ENCODE results near the gene SHISAL1.
"Not testable (repeated sequence)": the region's sequence is repeated elsewhere in the genome, so short reads cannot be mapped to it uniquely, and the experiment has no call there.

The SHISAL1 gene

DNA sequence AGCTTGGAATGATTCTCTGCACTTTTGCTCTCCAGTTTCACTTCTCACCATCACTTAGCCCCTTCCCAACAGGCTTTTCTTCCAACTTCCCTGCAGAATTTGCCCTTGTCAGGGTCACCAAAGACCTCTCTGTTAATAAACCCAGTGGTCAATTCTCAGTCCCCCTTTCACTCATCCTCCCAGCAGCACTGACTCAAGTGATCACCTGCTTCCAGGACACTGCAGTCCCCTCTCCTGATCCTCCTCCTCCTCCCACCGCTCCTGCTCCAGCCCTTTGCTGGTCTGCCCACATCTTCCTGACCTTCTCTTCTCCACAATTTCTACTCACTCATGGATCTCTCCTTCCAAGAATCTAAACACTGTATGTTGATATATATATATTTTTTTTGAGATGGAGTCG, 57.9 kb downstream of the SHISAL1 start:
- H3K27ac Mint-ChIP-seq, result no peak overlapping the region
- H3K27me3 Mint-ChIP-seq, result no peaks in the 10 kb centered on the region
- H3K4me1 Mint-ChIP-seq, result no peaks in the 10 kb centered on the region
- no peak overlapping the region for H3K4me3 Mint-ChIP-seq
- H3K36me3 Mint-ChIP-seq, result peaks cover 5% of the 10 kb centered on the region
- peaks cover 5% of the 10 kb centered on the region for H3K9me3 Mint-ChIP-seq

DNA sequence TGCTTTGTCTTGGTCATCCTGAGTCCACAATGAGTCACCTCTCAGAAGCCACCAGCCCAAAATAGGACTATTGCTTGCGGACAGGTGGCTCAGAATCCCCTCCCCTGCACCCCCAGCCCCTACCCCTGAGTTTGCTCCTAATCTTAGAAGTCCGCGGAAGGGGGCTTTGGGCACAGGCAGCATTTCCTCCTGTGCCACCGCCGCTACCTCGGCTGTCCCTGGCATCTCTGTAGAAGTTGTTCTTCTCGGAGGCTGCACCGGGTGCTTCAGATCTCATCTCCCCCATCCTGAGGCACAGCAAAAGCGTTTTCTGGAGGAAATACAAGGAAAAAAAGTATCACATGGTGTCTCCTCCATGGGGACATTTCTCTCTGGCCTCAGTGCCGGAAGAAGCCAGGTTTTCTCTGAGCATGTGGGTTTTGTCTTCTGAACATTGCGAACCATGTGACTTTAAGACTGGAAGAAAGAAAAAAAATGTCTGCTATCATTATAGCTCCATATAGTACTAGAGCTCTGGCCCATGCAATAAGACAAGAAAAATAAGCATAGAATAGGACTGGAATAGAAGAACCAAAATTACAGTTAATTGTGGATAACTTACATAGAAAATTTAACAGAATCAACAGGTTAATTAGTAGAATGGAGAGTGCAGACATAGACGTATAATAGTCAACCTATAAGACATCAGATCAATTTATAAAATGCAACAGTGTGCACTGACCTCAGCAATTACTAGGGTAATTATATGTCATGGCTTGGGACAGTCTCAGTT, 63.2 kb downstream of the SHISAL1 start:
- H3K36me3 Mint-ChIP-seq, result peaks cover 8% of the 10 kb centered on the region

DNA sequence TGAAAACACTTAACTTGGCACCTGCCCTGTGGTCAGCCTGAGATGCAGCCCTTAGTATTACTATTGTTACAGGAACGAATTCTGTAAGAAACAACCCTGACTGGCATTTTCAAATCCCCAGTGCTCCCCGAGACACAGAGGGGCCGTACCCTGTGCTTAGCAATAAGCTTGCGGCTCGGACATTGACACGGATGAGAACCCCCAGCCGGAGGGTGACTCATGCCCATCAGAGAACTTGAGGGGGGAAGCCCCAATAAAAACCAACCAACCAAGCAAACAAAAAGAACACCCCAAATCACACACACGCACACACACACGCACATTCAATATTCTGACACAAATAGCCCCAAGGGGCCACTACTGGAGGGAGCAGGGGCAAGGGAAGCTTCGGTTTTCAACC, 63.8 kb downstream of the SHISAL1 start:
- H3K4me1 Mint-ChIP-seq, result no peaks in the 10 kb centered on the region
- peaks cover 9% of the 10 kb centered on the region for H3K9me3 Mint-ChIP-seq
- H3K4me3 Mint-ChIP-seq, result no peak overlapping the region
- no peak overlapping the region for H3K27ac Mint-ChIP-seq
- peaks cover 8% of the 10 kb centered on the region for H3K36me3 Mint-ChIP-seq
- peaks cover 3% of the 10 kb centered on the region for H3K27me3 Mint-ChIP-seq

More for the DNA sequence above, 63.2 kb downstream of the SHISAL1 start:
- H3K27me3 Mint-ChIP-seq, result no peaks in the 10 kb centered on the region
- H3K4me3 Mint-ChIP-seq, result no peak overlapping the region
- peaks cover 9% of the 10 kb centered on the region for H3K9me3 Mint-ChIP-seq
- H3K27ac Mint-ChIP-seq, result no peak overlapping the region
- H3K4me1 Mint-ChIP-seq, result no peaks in the 10 kb centered on the region

DNA sequence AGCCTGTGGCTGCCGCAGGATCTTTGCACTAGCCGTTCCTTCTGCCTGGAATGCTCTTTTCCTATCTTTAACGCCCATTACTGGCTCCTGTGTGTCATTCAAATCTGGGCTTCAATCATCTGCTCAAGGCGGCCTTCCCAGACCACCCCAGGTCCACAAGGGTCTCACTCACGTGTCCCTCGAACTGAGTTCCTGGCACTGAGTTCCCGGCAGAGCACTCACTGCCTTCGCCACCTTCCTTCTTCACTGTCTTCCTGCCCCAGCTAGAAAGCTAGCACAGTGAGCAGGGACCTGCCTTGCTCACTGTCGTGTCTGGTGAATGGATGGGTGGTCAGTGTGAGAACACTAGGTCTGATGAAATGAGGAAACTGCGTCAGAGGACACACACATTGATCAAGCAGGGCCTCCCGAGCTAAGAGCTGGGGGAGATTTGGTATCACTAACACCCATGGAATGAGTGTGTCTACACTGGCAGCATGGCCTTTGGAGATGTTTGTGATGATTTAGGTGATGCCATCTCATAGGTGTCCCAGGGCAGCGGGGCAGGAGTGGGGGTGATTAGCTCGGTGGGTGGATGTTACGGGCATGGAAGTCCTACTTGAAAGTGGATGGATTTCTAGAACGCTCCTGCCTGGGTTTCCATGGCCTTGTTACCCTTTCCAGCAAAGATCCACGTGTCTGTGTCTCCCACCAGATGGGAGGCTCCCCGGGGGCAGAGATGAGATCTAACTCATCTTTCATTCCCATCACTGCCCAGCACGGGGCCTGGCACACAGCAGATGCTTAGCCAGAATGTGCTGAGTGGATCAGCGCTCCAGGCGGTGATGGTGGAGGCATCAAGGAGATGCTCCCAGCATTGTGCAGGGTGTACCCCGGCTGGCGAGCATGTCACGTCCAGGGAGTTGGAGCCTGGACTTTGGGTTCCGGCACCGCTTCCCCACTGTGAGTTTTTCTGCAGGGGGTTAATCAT, 64.5 kb downstream of the SHISAL1 start:
- H3K27me3 Mint-ChIP-seq, result peaks cover 3% of the 10 kb centered on the region
- H3K4me3 Mint-ChIP-seq, result no peak overlapping the region
- no peak overlapping the region for H3K27ac Mint-ChIP-seq
- peaks cover 8% of the 10 kb centered on the region for H3K36me3 Mint-ChIP-seq
- H3K9me3 Mint-ChIP-seq, result peaks cover 9% of the 10 kb centered on the region
- H3K4me1 Mint-ChIP-seq, result no peaks in the 10 kb centered on the region

DNA sequence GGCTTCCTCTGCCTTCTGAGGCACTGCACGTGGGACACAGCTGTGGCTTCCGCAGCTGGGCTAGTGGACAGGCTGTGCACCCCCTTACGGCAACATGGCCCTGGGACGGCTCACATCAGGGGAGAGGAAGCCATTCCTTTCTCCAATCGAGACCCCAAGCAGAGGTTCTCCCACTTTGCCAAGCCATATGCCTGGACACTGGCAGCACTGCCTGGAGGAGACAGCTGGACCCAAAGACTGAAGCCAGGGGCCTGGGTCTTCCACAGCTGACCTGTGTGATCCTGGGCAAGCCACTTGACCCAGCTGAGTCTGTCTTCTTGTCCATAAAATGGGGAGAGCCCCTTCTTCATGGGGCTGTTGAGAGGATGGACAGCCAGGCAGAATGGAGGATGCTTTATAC, 65.4 kb downstream of the SHISAL1 start:
- Mint-ChIP-seq H3K9me3 (peaks cover 9% of the 10 kb centered on the region), H3K36me3 (peaks cover 4% of the 10 kb centered on the region), H3K27ac (no peak overlapping the region), H3K4me3 (no peak overlapping the region), H3K27me3 (peaks cover 4% of the 10 kb centered on the region), H3K4me1 (no peaks in the 10 kb centered on the region)

DNA sequence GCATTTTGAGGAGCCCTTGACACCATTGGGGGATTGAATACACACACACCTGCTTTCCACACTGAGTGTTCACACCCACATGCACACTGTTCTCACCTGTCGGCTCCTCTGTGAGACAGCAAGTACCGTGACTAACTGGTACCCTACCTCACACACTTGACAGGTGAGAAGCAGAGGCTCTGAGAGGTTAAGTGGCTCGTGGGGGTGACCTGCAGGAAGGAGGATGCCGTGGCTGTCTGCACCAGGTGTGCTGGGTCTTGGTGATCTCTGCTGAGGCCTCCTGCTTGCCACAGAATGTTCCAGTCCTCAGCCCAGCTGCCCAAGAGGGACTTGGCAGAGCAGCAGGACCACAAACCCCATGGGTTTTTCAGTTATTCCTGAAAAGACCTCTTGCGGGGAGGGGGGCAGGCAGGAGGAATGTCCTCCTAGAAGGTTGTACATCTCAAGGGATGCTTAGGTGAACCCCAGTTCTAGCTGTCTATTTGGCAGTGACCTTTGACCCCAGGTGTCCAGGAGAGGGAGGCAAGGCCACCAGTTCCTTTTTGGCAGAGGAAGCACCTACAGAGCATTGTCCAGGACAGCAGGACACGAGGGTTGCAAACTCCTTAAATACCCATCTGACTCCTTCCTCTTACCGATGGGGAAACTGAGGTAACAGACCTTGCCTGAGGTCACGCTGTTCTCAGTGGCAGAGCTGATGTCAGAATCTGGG, 66.0 kb downstream of the SHISAL1 start:
- Mint-ChIP-seq H3K9me3 (peaks cover 9% of the 10 kb centered on the region), H3K4me3 (no peak overlapping the region), H3K4me1 (no peaks in the 10 kb centered on the region), H3K36me3 (peaks cover 3% of the 10 kb centered on the region), H3K27ac (no peak overlapping the region), H3K27me3 (peaks cover 8% of the 10 kb centered on the region)

DNA sequence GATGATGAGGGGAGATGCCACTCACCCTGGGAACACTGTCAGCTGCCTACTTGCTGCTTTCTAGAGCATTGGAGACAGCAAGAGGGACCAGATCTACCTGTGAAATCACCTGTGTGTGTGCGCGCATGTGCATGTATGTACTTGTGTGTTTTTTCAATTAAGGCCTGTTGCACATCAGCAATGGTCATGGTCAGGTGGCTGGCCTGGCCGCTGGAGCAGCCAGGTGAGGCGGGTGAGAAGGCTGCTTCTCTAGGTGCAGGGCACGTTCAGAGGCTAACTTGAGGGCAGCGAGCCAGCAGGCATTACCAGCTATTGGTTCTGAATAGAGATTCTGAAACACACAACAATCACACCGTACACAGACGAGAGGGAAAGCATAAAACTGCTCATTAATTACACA, 66.9 kb downstream of the SHISAL1 start:
- Mint-ChIP-seq H3K36me3 (peaks cover 3% of the 10 kb centered on the region), H3K4me3 (no peak overlapping the region), H3K4me1 (no peaks in the 10 kb centered on the region), H3K27ac (no peak overlapping the region), H3K9me3 (peaks cover 9% of the 10 kb centered on the region), H3K27me3 (peaks cover 10% of the 10 kb centered on the region)

DNA sequence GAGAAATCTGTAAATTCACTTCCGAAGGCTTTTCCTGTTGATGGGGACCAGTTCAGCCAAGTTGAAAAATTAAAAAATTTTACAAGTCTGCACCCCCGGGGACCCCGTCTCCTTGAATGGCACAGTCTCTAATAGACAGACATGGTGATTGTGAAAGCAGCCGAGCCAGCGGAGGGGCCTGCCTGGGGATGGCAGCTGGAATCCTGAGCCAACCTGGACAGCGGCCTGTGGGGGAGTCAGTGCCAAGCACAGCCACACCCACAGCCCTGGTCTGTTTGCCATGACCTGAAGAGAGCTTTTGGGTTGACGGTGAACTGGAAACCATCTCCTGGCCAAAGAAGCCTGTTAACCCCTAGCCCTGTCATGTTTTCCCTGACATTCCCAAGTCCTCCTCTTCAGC, 67.3 kb downstream of the SHISAL1 start:
- no peak overlapping the region for H3K27ac Mint-ChIP-seq
- H3K36me3 Mint-ChIP-seq, result peaks cover 3% of the 10 kb centered on the region
- H3K4me3 Mint-ChIP-seq, result no peak overlapping the region
- H3K4me1 Mint-ChIP-seq, result no peaks in the 10 kb centered on the region
- peaks cover 13% of the 10 kb centered on the region for H3K27me3 Mint-ChIP-seq
- peaks cover 9% of the 10 kb centered on the region for H3K9me3 Mint-ChIP-seq

DNA sequence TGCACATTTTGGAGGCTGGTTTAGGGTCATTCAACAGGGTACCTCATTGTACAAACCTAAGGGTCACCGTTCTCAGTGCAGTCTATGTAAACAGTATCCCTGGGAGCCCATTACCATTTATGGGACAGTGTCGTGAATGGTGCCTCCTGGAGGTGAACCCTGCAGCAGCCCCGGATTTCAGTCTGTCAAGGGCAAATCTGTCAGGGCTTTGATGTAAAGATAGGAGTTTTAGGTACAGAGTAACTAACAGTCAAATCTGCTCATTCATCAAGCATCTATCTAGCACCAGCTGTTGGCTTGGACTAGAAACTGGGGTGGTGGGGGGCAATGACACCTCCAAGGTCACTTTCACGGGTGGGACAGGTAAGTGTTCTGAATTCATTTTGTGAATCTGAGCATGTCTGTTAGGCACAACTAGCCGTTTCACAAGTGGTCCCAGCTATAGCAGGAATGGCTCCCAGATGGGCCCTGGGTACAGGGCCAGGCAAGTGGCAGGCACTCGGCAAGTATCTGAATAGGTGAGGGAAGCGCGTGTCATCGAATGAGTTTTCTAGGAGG, 68.4 kb downstream of the SHISAL1 start:
- no peak overlapping the region for H3K4me3 Mint-ChIP-seq
- H3K36me3 Mint-ChIP-seq, result no peaks in the 10 kb centered on the region
- peaks cover 15% of the 10 kb centered on the region for H3K27me3 Mint-ChIP-seq
- no peak overlapping the region for H3K27ac Mint-ChIP-seq
- H3K4me1 Mint-ChIP-seq, result no peaks in the 10 kb centered on the region
- no peaks in the 10 kb centered on the region for H3K9me3 Mint-ChIP-seq

DNA sequence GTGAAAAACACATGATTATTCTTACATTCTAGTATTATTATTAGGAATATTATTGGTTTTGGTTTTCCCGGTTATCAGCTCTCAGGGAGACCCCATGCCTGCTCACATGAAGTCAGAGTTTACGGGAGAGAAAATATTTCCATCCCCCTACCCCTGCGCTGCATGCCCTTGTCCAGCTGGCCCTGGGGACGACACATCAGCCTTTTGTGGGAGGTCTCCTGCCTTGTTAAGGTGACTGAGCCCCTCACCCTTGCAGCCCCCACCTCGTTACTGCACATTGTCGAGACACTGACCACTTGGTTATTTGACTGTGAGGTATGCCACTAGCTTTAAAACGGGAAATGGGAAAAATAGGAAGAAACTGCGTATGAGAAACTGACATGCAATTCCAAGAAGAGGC, 69.0 kb downstream of the SHISAL1 start:
- Mint-ChIP-seq H3K9me3 (no peaks in the 10 kb centered on the region), H3K36me3 (no peaks in the 10 kb centered on the region), H3K4me3 (no peak overlapping the region), H3K4me1 (no peaks in the 10 kb centered on the region), H3K27ac (no peak overlapping the region), H3K27me3 (peaks cover 17% of the 10 kb centered on the region)

DNA sequence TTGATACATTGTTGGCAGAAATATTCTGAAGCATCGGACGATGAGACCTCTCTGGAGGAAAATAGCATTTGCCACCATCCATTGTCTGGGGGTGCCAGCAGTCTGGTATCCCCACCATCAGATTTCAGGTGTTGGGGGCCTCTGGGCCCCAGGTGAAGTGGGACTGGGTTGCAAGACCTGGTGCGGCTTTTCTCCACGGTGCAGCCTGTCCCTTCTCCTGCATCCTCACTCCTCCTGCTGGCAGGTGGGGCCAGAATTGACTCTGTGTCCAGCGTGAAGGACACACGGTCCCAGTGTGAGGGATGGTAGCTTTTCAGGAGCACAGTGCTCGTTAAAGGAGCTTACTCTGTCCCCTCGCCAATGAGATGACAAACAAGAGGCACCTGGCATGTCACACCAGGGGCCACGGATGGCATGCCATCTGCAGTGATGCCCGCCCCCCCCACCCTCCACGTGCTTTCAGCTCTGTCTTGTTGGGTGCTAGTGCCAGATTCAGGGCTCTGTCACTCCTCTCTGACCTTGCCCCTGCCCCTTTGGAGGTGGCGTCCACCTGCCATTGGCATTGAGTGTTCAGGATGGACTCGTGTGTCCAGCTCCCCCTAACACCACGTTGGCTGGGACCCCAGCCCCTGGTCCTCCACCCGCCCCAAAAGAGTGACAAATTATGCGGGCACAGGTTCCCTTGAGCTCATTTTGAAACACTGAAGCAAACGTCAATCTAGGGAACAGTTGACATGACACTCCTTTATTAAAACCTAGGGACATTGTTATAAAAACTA, 69.6 kb downstream of the SHISAL1 start:
- peaks cover 17% of the 10 kb centered on the region for H3K27me3 Mint-ChIP-seq
- H3K27ac Mint-ChIP-seq, result no peak overlapping the region
- no peaks in the 10 kb centered on the region for H3K9me3 Mint-ChIP-seq
- H3K4me3 Mint-ChIP-seq, result no peak overlapping the region
- H3K36me3 Mint-ChIP-seq, result no peaks in the 10 kb centered on the region
- no peaks in the 10 kb centered on the region for H3K4me1 Mint-ChIP-seq

DNA sequence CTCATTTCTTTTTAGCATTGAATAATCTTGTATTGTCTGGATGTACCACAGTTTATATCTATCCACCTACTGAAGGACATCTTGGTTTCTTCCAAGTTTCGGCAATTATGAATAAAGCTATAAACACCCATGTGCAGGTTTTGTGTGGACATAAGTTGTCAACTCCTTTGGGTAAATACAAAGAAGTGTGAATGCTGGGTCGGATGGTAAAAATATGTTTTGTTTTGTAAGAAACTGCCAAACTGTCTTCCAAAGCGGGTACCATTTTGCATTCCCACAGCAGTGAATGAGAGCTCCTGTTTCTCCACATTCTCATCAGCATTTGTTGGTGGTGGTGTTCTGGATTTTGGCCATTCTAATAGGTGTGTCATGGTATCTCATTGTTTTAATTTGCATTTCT, 71.6 kb downstream of the SHISAL1 start:
- not testable (repeated sequence) for H3K4me1 Mint-ChIP-seq, H3K4me3 Mint-ChIP-seq, H3K36me3 Mint-ChIP-seq, H3K27ac Mint-ChIP-seq, H3K9me3 Mint-ChIP-seq
- peaks cover 18% of the 10 kb centered on the region for H3K27me3 Mint-ChIP-seq

DNA sequence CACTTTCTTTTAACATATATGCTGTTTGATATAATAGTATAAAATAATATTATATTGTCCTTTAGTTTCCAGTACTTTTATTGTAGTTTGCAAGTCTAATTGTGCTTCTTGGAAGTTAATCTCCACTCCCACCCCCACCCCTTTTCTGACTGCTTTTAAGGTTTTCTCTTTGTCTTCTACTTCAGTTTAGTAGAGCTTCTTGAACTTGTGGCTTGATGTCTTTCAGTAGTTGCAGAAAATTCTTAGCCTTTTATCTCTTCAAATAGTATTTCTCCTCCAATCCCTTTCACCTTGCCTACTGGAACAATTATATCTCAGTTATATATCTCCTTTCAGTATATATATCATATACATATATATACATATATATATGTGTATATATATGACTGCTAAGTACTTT, 75.5 kb downstream of the SHISAL1 start:
- H3K27ac Mint-ChIP-seq, result no peak overlapping the region
- H3K9me3 Mint-ChIP-seq, result no peaks in the 10 kb centered on the region
- no peaks in the 10 kb centered on the region for H3K36me3 Mint-ChIP-seq
- H3K27me3 Mint-ChIP-seq, result peaks cover 14% of the 10 kb centered on the region
- no peak overlapping the region for H3K4me3 Mint-ChIP-seq
- no peaks in the 10 kb centered on the region for H3K4me1 Mint-ChIP-seq

DNA sequence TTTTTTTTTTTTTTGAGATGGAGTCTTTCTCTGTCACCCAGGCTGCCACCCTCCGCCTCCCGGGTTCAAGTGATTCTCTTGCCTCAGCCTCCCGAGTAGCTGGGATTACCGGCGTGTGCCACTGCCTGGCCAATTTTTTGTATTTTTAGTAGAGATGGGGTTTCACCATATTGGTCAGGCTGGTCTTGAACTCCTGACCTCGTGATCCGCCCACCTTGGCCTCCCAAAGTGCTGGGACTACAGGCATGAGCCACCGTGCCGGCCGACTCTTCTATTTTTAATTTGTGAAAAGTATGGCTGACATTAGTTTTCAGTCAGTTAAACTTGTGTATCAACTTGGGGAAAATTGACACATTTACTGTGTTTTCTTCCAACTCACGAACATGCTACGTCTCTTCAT, 78.4 kb downstream of the SHISAL1 start:
- not testable (repeated sequence) for H3K9me3 Mint-ChIP-seq, H3K36me3 Mint-ChIP-seq, H3K4me3 Mint-ChIP-seq, H3K4me1 Mint-ChIP-seq, H3K27ac Mint-ChIP-seq, H3K27me3 Mint-ChIP-seq

DNA sequence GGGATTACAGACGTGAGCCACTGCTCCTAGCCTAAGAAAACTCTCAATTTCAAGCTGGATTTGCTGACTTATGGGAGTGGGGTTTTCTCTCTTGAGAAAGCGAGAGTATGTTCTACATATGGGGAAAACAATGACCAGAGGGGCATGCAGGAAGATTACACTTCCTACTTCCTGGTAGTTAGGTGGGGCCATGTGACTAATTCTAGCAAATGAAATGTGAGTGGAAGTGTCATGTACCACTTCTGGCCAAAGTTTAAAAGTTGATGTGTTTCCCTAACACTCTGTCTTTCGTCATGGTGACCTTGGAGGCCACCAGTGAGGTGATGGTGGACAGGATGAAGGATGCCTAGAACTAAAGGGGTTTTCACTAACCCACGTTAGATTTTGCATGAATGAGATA, 81.5 kb downstream of the SHISAL1 start:
- H3K4me1 Mint-ChIP-seq, result no peaks in the 10 kb centered on the region
- H3K27ac Mint-ChIP-seq, result no peak overlapping the region
- no peaks in the 10 kb centered on the region for H3K36me3 Mint-ChIP-seq
- no peak overlapping the region for H3K4me3 Mint-ChIP-seq
- no peaks in the 10 kb centered on the region for H3K27me3 Mint-ChIP-seq
- no peaks in the 10 kb centered on the region for H3K9me3 Mint-ChIP-seq
